Neural cell (in vitro differentiated cells): ENCODE measurements around the gene IFFO2. TPM values are rescaled to one million over a fixed set of nuclear protein-coding genes. Genes with fewer than 3 reads are reported as not detected.

Experiments used
- H2AFZ ChIP-seq: fragments of 200-600, 300-800 bp; sonication (generic), shearing (Covaris generic); 2 replicates; pipeline ENCODE4 v1.6.0; 2014; ENCODE audit warnings: low read depth, mild to moderate bottlenecking, antibody characterized with exemption, low read length, moderate library complexity
- H3F3A ChIP-seq: fragments of 200-600 bp; shearing (Covaris generic); 2 replicates; pipeline ENCODE4 v1.6.1; 2016; ENCODE audit warnings: mild to moderate bottlenecking, moderate library complexity, mixed read lengths, antibody characterized with exemption, low read length; ENCODE audit not compliant: insufficient read depth, poor library complexity, severe bottlenecking
- H3K27ac ChIP-seq: fragments of 200-600, 300-800 bp; sonication (generic), shearing (Covaris generic); 2 replicates; pipeline ENCODE4 v1.5.1; 2014; ENCODE audit warnings: mild to moderate bottlenecking, low read length, moderate library complexity
- H3K27me3 ChIP-seq: fragments of 300-800, 200-600 bp; sonication (generic), shearing (Covaris generic); 2 replicates; pipeline ENCODE4 v1.6.0; 2014; ENCODE audit warnings: mild to moderate bottlenecking, low read depth, low read length, moderate library complexity; ENCODE audit not compliant: insufficient read depth
- H3K36me3 ChIP-seq: fragments of 300-800, 200-600 bp; sonication (generic), shearing (Covaris generic); 2 replicates; pipeline ENCODE4 v1.5.1; 2014; ENCODE audit warnings: mild to moderate bottlenecking, antibody characterized with exemption, low read length, moderate library complexity; ENCODE audit not compliant: insufficient read depth
- H3K4me2 ChIP-seq: fragments of 300-800, 200-600 bp; sonication (generic), shearing (Covaris generic); 2 replicates; pipeline ENCODE4 v1.6.0; 2014; ENCODE audit warnings: mild to moderate bottlenecking, low read length
- H3K4me3 ChIP-seq: fragments of 300-800, 200-600 bp; sonication (generic), shearing (Covaris generic); 2 replicates; pipeline ENCODE4 v1.5.1; 2014; ENCODE audit warnings: mild to moderate bottlenecking, low read length, moderate library complexity
- H3K79me2 ChIP-seq: fragments of 200-600 bp; shearing (Covaris generic); replicated peaks from 2 replicates; pipeline ENCODE4 v1.6.0; 2014; ENCODE audit warnings: mild to moderate bottlenecking, low read length, moderate library complexity; ENCODE audit not compliant: insufficient read depth
- H3K9ac ChIP-seq: fragments of 300-800, 200-600 bp; sonication (generic), shearing (Covaris generic); 2 replicates; pipeline ENCODE4 v1.6.1; 2016; ENCODE audit warnings: mild to moderate bottlenecking, low read length, mixed read lengths
- H3K9me2 ChIP-seq: fragments of 200-600 bp; shearing (Covaris generic); 2 replicates; pipeline ENCODE4 v1.6.1; 2016; ENCODE audit warnings: mild to moderate bottlenecking, low read length, mixed read lengths; ENCODE audit not compliant: insufficient read depth
- H3K9me3 ChIP-seq: fragments of 200-600, 300-800 bp; sonication (generic), shearing (Covaris generic); 2 replicates; pipeline ENCODE4 v1.6.1; 2016; ENCODE audit warnings: mild to moderate bottlenecking, mixed run types, low read length, moderate library complexity, mixed read lengths
- H4K20me1 ChIP-seq: fragments of 200-600 bp; shearing (Covaris generic); 2 replicates; pipeline ENCODE4 v1.6.1; 2016; ENCODE audit warnings: mild to moderate bottlenecking, mixed run types; ENCODE audit not compliant: insufficient read depth
- EP300 ChIP-seq: fragments of 450-650 bp; conservative IDR thresholded peaks from 2 replicates; pipeline ENCODE4 v1.6.1; 2014; ENCODE audit warnings: antibody characterized with exemption, mild to moderate bottlenecking, moderate library complexity; ENCODE audit not compliant: poor library complexity, severe bottlenecking
- EZH2 ChIP-seq: fragments of 200-600, 300-800 bp; shearing (Covaris generic), sonication (generic); IDR thresholded peaks from 2 replicates; pipeline ENCODE4 v1.6.1; 2014; ENCODE audit warnings: antibody characterized with exemption, low read length, borderline replicate concordance, mild to moderate bottlenecking; ENCODE audit not compliant: insufficient read depth, poor library complexity, severe bottlenecking
- MXI1 ChIP-seq: fragments of 450-650 bp; conservative IDR thresholded peaks from 2 replicates; pipeline ENCODE4 v1.6.1; 2014; ENCODE audit warnings: antibody characterized with exemption, mild to moderate bottlenecking; ENCODE audit not compliant: poor library complexity, severe bottlenecking
- POLR2AphosphoS5 ChIP-seq: IDR thresholded peaks from 2 replicates; pipeline ENCODE4 v1.6.1; 2012
- RAD21 ChIP-seq: fragments of 450-650 bp; conservative IDR thresholded peaks from 2 replicates; pipeline ENCODE4 v1.6.1; 2014; ENCODE audit warnings: antibody characterized with exemption, mild to moderate bottlenecking, moderate library complexity
- SMC3 ChIP-seq: fragments of 450-650 bp; conservative IDR thresholded peaks from 2 replicates; pipeline ENCODE4 v1.6.1; 2014; ENCODE audit warnings: antibody characterized with exemption, mild to moderate bottlenecking, moderate library complexity; ENCODE audit not compliant: poor library complexity
- TAF1 ChIP-seq: IDR thresholded peaks from 2 replicates; pipeline ENCODE4 v1.6.1; 2012; ENCODE audit warnings: low read depth
- polyA plus RNA-seq: library from polyadenylated mRNA; depleted of rRNA; stranded (reverse); fragments of >200 nt; gene quantifications from 2 replicates; pipeline ENCODE4 v1.2.3, GENCODE V29; 2014
- TF ChIP-seq, protein P1 (sequence below): fragments of 450-650 bp; IDR thresholded peaks from 2 replicates; pipeline ENCODE4 v1.5.1; 2014; ENCODE audit warnings: antibody characterized with exemption, mild to moderate bottlenecking, moderate library complexity; ENCODE audit not compliant: poor library complexity, severe bottlenecking
- TF ChIP-seq, protein P2 (sequence below): IDR thresholded peaks from 2 replicates; pipeline ENCODE4 v1.6.1; 2012; ENCODE audit warnings: borderline replicate concordance

The IFFO2 gene
- polyA plus RNA-seq, 1 donor from 2014 or later, result 2.6 TPM

DNA sequence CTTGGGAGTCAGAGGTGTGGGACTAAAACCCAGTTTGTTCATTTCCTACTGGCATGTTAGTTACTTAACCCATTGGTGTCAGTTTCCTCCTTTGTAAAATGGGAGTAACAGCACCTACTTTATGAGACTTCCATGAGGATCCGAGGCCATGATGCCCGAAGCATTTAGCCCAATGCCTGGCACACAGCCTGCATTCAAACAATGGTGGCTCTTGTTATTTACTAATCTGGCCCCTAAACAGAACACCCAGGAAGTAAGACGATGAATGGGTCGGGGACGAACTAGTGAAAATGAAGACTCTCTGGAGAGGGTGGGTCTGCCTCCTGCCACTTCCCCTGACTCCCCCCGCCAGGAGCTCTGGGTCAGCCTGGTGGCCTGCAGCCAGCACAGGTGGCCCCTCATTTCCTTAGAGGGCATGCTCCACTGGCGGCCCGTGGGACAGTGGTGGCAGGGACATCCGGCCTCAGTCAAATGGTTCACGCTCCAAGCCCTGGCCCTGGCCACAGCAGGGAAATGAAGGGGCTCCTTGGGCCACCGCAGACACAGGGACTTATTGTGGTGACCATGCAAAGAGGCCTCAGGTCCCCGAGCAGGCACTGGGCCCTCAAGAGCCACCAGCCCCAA is 87.6 kb downstream of the IFFO2 start:
- H3K9me2 ChIP-seq, result no peaks in the 10 kb centered on the region
- H4K20me1 ChIP-seq, result no peaks in the 10 kb centered on the region
- H3K27me3 ChIP-seq, result no peaks in the 10 kb centered on the region
- no peak overlapping the region for H2AFZ ChIP-seq
- H3K27ac ChIP-seq, result no peak overlapping the region
- TF ChIP-seq POLR2AphosphoS5 (no peak), RAD21 (no peak), MXI1 (no peak), EP300 (no peak), TAF1 (no peak), SMC3 (no peak), EZH2 (no peak)
- TF ChIP-seq, protein P1, sequence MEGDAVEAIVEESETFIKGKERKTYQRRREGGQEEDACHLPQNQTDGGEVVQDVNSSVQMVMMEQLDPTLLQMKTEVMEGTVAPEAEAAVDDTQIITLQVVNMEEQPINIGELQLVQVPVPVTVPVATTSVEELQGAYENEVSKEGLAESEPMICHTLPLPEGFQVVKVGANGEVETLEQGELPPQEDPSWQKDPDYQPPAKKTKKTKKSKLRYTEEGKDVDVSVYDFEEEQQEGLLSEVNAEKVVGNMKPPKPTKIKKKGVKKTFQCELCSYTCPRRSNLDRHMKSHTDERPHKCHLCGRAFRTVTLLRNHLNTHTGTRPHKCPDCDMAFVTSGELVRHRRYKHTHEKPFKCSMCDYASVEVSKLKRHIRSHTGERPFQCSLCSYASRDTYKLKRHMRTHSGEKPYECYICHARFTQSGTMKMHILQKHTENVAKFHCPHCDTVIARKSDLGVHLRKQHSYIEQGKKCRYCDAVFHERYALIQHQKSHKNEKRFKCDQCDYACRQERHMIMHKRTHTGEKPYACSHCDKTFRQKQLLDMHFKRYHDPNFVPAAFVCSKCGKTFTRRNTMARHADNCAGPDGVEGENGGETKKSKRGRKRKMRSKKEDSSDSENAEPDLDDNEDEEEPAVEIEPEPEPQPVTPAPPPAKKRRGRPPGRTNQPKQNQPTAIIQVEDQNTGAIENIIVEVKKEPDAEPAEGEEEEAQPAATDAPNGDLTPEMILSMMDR, result no peak
- TF ChIP-seq, protein P2, sequence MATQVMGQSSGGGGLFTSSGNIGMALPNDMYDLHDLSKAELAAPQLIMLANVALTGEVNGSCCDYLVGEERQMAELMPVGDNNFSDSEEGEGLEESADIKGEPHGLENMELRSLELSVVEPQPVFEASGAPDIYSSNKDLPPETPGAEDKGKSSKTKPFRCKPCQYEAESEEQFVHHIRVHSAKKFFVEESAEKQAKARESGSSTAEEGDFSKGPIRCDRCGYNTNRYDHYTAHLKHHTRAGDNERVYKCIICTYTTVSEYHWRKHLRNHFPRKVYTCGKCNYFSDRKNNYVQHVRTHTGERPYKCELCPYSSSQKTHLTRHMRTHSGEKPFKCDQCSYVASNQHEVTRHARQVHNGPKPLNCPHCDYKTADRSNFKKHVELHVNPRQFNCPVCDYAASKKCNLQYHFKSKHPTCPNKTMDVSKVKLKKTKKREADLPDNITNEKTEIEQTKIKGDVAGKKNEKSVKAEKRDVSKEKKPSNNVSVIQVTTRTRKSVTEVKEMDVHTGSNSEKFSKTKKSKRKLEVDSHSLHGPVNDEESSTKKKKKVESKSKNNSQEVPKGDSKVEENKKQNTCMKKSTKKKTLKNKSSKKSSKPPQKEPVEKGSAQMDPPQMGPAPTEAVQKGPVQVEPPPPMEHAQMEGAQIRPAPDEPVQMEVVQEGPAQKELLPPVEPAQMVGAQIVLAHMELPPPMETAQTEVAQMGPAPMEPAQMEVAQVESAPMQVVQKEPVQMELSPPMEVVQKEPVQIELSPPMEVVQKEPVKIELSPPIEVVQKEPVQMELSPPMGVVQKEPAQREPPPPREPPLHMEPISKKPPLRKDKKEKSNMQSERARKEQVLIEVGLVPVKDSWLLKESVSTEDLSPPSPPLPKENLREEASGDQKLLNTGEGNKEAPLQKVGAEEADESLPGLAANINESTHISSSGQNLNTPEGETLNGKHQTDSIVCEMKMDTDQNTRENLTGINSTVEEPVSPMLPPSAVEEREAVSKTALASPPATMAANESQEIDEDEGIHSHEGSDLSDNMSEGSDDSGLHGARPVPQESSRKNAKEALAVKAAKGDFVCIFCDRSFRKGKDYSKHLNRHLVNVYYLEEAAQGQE, result no peak
- no peak overlapping the region for H3K9ac ChIP-seq
- no peak overlapping the region for H3K4me3 ChIP-seq
- H3F3A ChIP-seq, result no peaks in the 10 kb centered on the region
- H3K79me2 ChIP-seq, result no peaks in the 10 kb centered on the region
- no peaks in the 10 kb centered on the region for H3K36me3 ChIP-seq
- no peaks in the 10 kb centered on the region for H3K9me3 ChIP-seq
- H3K4me2 ChIP-seq, result no peak overlapping the region

DNA sequence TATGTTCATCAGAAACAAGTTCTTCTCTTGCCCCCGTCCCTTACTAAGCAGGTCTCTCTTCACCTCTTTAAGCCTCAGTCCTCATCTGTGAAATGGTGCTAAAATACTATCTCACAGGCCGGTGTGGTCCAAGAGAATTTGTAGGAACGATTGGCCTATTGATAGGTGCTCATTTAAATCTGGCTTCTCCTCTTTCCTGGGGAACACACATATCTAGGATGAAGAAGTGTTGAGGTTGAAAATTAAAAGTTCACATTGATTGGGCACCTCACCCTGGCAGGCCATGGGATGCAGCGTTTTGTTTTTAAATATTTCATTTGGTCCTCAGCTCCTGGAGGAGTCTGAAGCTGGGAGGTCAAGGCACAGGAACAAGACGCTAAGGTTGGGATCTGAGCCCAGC is 88.1 kb downstream of the IFFO2 start:
- Histone ChIP-seq H3K36me3 (no peaks in the 10 kb centered on the region), H3K9me2 (no peaks in the 10 kb centered on the region), H3F3A (no peaks in the 10 kb centered on the region), H3K9ac (no peak overlapping the region), H2AFZ (no peak overlapping the region), H3K4me2 (no peak overlapping the region), H3K79me2 (no peaks in the 10 kb centered on the region), H3K4me3 (no peak overlapping the region), H3K27ac (no peak overlapping the region), H4K20me1 (no peaks in the 10 kb centered on the region), H3K27me3 (no peaks in the 10 kb centered on the region), H3K9me3 (no peaks in the 10 kb centered on the region)
- TF ChIP-seq SMC3 (no peak), RAD21 (no peak), TAF1 (no peak), EZH2 (no peak), EP300 (no peak), MXI1 (no peak), POLR2AphosphoS5 (no peak)
- TF ChIP-seq, protein P1, result no peak
- TF ChIP-seq, protein P2, result no peak
